K562 (cell line): ENCODE measurements around the gene ELMO1. TPM values are rescaled to one million over a fixed set of nuclear protein-coding genes. Genes with fewer than 3 reads are reported as not detected.

Experiments
- ATAC-seq: fragments of 200-7000 bp; cut with Tn5 transposase; 3 replicates; pipeline ENCODE4 v1.9.1; 2020; ENCODE audit warnings: moderate library complexity
- BruUV-seq: library from RNA; stranded (reverse); fragments of 400-500 nt; replicated peaks from 2 replicates; lab custom pipeline; 2021; lab: Mats Ljungman, UMichigan
- CTCF ChIA-PET: fragments of 300-600 bp; formaldehyde crosslinking; extraction: SDS; loops from one replicate; lab custom pipeline; 2021; ENCODE audit warnings: low intra/inter-chr PET ratio; lab: Yijun Ruan, JAX
- POLR2A ChIA-PET: fragments of 300-600, 350-650 bp; sonication (Branson Sonifier 250); formaldehyde crosslinking; extraction: SDS; loops from one replicate; lab custom pipeline; 2021; ENCODE audit warnings: antibody characterized with exemption, inconsistent platforms; lab: Yijun Ruan, JAX
- DNase-seq, 4 experiments: peaks; one replicate each; pipeline versions ENCODE4 v3.0.0 to v3.0.0-alpha.2; 2011 to 2018; ENCODE audit warnings: low spot score in 3 of 4, mixed read lengths in 3 of 4; ENCODE audit errors: extremely low read depth in 1 of 4
- FAIRE-seq: peaks from 2 replicates; lab custom pipeline; 2011; peaks lifted over from hg19 to GRCh38; lab: Jason Lieb, UNC
- H2AFZ ChIP-seq: 2 replicates; pipeline ENCODE4 v1.6.0; 2011; ENCODE audit warnings: low read depth, low read length, control low read depth, inconsistent platforms
- H3K27ac ChIP-seq: fragments of 200-600 bp; 3 replicates; pipeline ENCODE4 v1.8.0; 2011; ENCODE audit warnings: low read depth, mild to moderate bottlenecking, control low read depth, inconsistent platforms, low read length, moderate library complexity, mixed read lengths; ENCODE audit errors: extremely low read depth
- H3K27me3 ChIP-seq, 2 experiments: fragments of 300-600 bp in 1 of 2; 2 replicates in 1 of 2; 3 replicates in 1 of 2; pipeline versions ENCODE4 v1.6.0 to v1.8.0; 2011; ENCODE audit warnings: inconsistent platforms in 2 of 2, low read length in 2 of 2, mild to moderate bottlenecking in 1 of 2, mixed read lengths in 1 of 2, moderate library complexity in 1 of 2; ENCODE audit not compliant: control insufficient read depth in 2 of 2, insufficient read depth in 2 of 2
- H3K36me3 ChIP-seq: fragments of 300-600 bp; 3 replicates; pipeline ENCODE4 v1.8.0; 2011; ENCODE audit warnings: mild to moderate bottlenecking, low read length, inconsistent platforms; ENCODE audit not compliant: control insufficient read depth, insufficient read depth
- H3K4me1 ChIP-seq, 2 experiments: fragments of 200-600 bp in 1 of 2; replicated peaks in 1 of 2; 2 replicates in 1 of 2; 3 replicates in 1 of 2; pipeline versions ENCODE4 v1.5.1 to v1.8.0; 2011; ENCODE audit warnings: inconsistent platforms in 2 of 2, low read length in 2 of 2, mild to moderate bottlenecking in 1 of 2, mixed read lengths in 1 of 2, moderate library complexity in 1 of 2; ENCODE audit not compliant: control insufficient read depth in 2 of 2, insufficient read depth in 2 of 2
- H3K4me2 ChIP-seq: 2 replicates; pipeline ENCODE4 v1.6.1; 2011; ENCODE audit warnings: low read length, control low read depth, inconsistent platforms, mixed read lengths; ENCODE audit not compliant: insufficient read depth
- H3K4me3 ChIP-seq: fragments of 200-600 bp; sonication (generic), shearing (Covaris generic); 2 replicates; pipeline ENCODE4 v1.5.1; 2016; ENCODE audit warnings: control low read depth, inconsistent platforms
- H3K79me2 ChIP-seq: fragments of 200-600 bp; 3 replicates; pipeline ENCODE4 v1.8.0; 2011; ENCODE audit warnings: low read length, inconsistent platforms; ENCODE audit not compliant: control insufficient read depth, insufficient read depth
- H3K9ac ChIP-seq, 2 experiments: 2 replicates each; pipeline versions ENCODE4 v1.6.0 to v1.6.1; 2011; ENCODE audit warnings: low read depth in 2 of 2, low read length in 2 of 2, control low read depth in 1 of 2, inconsistent platforms in 1 of 2, mild to moderate bottlenecking in 1 of 2, mixed read lengths in 1 of 2; ENCODE audit not compliant: insufficient read depth in 1 of 2
- H3K9me1 ChIP-seq: one replicate; pipeline ENCODE4 v1.6.0; 2011; ENCODE audit warnings: inconsistent platforms, mild to moderate bottlenecking, low read length, moderate library complexity; ENCODE audit not compliant: control insufficient read depth, insufficient read depth
- H3K9me3 ChIP-seq: replicated peaks from 2 replicates; pipeline ENCODE4 v1.5.1; 2011; ENCODE audit warnings: low read depth, low read length, inconsistent platforms; ENCODE audit not compliant: control insufficient read depth, insufficient read depth
- H4K20me1 ChIP-seq: replicated peaks from 2 replicates; pipeline ENCODE4 v1.6.1; 2011; ENCODE audit warnings: low read length, inconsistent platforms, mixed read lengths; ENCODE audit not compliant: control insufficient read depth, insufficient read depth
- BDP1 ChIP-seq: IDR thresholded peaks from 3 replicates; pipeline ENCODE4 v1.6.1; 2011; ENCODE audit not compliant: insufficient read length, insufficient read depth
- GABPB2 ChIP-seq: fragments of 250-450 bp; sonication (Bioruptor Pico); conservative IDR thresholded peaks from 2 replicates; pipeline ENCODE4 v1.5.1; 2021; ENCODE audit warnings: mild to moderate bottlenecking
- HDAC1 ChIP-seq, 2 experiments: fragments of 450-650 bp; IDR thresholded peaks; 2 replicates each; pipeline ENCODE4 v1.6.1; 2016 to 2017; ENCODE audit warnings: inconsistent platforms in 1 of 2, mild to moderate bottlenecking in 1 of 2, moderate library complexity in 1 of 2
- NCOA6 ChIP-seq: fragments of 450-650 bp; IDR thresholded peaks from 2 replicates; pipeline ENCODE4 v1.6.1; 2017; ENCODE audit warnings: mild to moderate bottlenecking
- NFRKB ChIP-seq: fragments of 450-650 bp; IDR thresholded peaks from 2 replicates; pipeline ENCODE4 v1.6.1; 2016; ENCODE audit warnings: low read depth
- NFYB ChIP-seq: IDR thresholded peaks from 2 replicates; pipeline ENCODE4 v1.6.1; 2011; ENCODE audit warnings: mild to moderate bottlenecking, moderate library complexity; ENCODE audit not compliant: insufficient read length; ENCODE audit errors: extremely low read depth
- PTTG1 ChIP-seq: fragments of 450-650 bp; IDR thresholded peaks from 2 replicates; pipeline ENCODE4 v1.6.1; 2016; ENCODE audit warnings: low read depth, mild to moderate bottlenecking, missing genetic modification characterization, missing compliant biosample characterization
- RUNX1 ChIP-seq: sonication (generic); IDR thresholded peaks from 2 replicates; pipeline ENCODE4 v1.6.1; 2016; ENCODE audit warnings: antibody characterized with exemption, low read depth
- ZNF140 ChIP-seq: fragments of 250-450 bp; sonication (Bioruptor Pico); IDR thresholded peaks from 2 replicates; pipeline ENCODE4 v1.8.0; 2021; ENCODE audit warnings: moderate library complexity, mild to moderate bottlenecking, inconsistent platforms
- ZNF41 ChIP-seq: fragments of 250-450 bp; sonication (Bioruptor Pico); conservative IDR thresholded peaks from 2 replicates; pipeline ENCODE4 v1.4.0; 2020; ENCODE audit warnings: mild to moderate bottlenecking
- ZNF707 ChIP-seq: fragments of 250-450 bp; sonication (Bioruptor Pico); conservative IDR thresholded peaks from 2 replicates; pipeline ENCODE4 v1.8.0; 2022; ENCODE audit warnings: inconsistent platforms, mild to moderate bottlenecking, moderate library complexity
- in situ Hi-C: fragments of 300-500 bp; cut with MboI; formaldehyde crosslinking; loops from 4 replicates; pipeline ENCODE4 v1.15.0; 2018; ENCODE audit warnings: inconsistent platforms, mixed read lengths
- intact Hi-C: fragments of 100-400 bp; cut with micrococcal nuclease; formaldehyde crosslinking; loops from 2 replicates; pipeline ENCODE4 v1.14.2; 2022
- polyA plus RNA-seq, 8 experiments: library from polyadenylated mRNA; depleted of rRNA in 4 of 8; stranded (reverse) in 5 of 8; unstranded in 3 of 8; fragments of >200 nt; fragmentation: Nextera tagmentation in 2 of 8; fragmentation: Illumina TruSeq in 1 of 8; extraction: Ambion mirVana in 2 of 8; extraction: Trizol in 1 of 8; gene quantifications; 2 replicates each; pipeline versions ENCODE4 v1.2.1 to v1.2.3, GENCODE V29; 2011 to 2014; ENCODE audit warnings: inconsistent platforms in 1 of 8, missing spikeins in 1 of 8
- total RNA-seq, 7 experiments: library from RNA; depleted of rRNA in 6 of 7; stranded (reverse); fragments of >200 nt in 6 of 7; fragmentation: Illumina TruSeq in 2 of 7; extraction: Trizol in 2 of 7; gene quantifications; 2 replicates each; pipeline versions ENCODE4 v1.2.1 to v1.2.3, GENCODE V29; 2011 to 2021; ENCODE audit warnings: low replicate concordance in 1 of 7
- TF ChIP-seq, protein P1 (sequence below): fragments of 250-450 bp; sonication (Bioruptor Pico); IDR thresholded peaks from 2 replicates; pipeline ENCODE4 v1.4.0; 2020
- TF ChIP-seq, protein P2 (sequence below): fragments of 200-600 bp; sonication (generic); IDR thresholded peaks from one replicate; pipeline ENCODE4 v1.6.1; 2012; ENCODE audit warnings: mild to moderate bottlenecking, low read depth, low read length, inconsistent platforms

Gene ELMO1
- total and polyA plus RNA-seq, 9 of the 15 experiments (the other 6 are each of a cell fraction or from before 2014, with no cell fraction given): 0.36 to 7.2 (median 3.6) TPM

DNA sequence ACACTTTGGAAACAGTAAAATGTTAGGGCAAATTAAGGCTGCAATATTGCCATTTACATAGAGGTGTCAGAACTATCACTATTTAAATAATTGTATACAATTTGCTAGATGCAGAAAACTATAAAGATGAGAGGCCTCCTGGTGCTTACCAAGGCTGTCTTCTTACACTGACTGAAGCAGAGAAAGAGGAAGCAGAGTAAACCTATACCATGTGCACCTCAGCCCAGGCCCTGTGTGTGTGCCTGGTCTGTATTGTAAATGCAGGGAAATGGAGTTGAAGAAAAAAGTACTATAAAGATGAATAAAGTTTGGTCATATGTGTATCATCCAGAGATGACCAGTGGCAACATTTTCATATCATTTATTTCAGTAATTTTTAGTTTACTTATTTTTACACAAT, 29.2 kb downstream of the ELMO1 start:
- no peak overlapping the region for H3K9ac ChIP-seq
- no peak overlapping the region for H2AFZ ChIP-seq
- in situ Hi-C loops (no loop called here), intact Hi-C loops (no loop called here)
- H3K9me1 ChIP-seq: no peaks in the 10 kb centered on the region
- FAIRE-seq: no peak
- no peaks in the 10 kb centered on the region for H4K20me1 ChIP-seq
- POLR2A ChIA-PET: no interaction called here
- H3K4me3 ChIP-seq: no peak overlapping the region
- CTCF ChIA-PET: no interaction called here
- no peak overlapping the region for H3K4me2 ChIP-seq
- H3K9me3 ChIP-seq: no peaks in the 10 kb centered on the region
- H3K4me1 ChIP-seq: no peaks in the 10 kb centered on the region; a peak in 1 of 5 replicates
- no peak for ATAC-seq
- no peak overlapping the region for H3K27ac ChIP-seq
- no TSS peak for BruUV-seq
- H3K36me3 ChIP-seq: no peaks in the 10 kb centered on the region
- peaks cover 4 to 25% of the 10 kb centered on the region in 2 experiments; a peak in 3 of 5 replicates for H3K27me3 ChIP-seq
- H3K79me2 ChIP-seq: no peaks in the 10 kb centered on the region
- DNase-seq: no peak
- TF ChIP-seq ZNF707 (no peak), ZNF140 (CRISPR knock-in tag) (no peak), NCOA6 (no peak), RUNX1 (no peak), GABPB2 (CRISPR knock-in tag) (no peak), HDAC1 (IDR thresholded peaks at IDR 0.05) (no peak), PTTG1 (tag) (no peak), ZNF41 (CRISPR knock-in tag) (no peak), NFRKB (no peak), NFYB (no peak), BDP1 (no peak)
- TF ChIP-seq, protein P1, sequence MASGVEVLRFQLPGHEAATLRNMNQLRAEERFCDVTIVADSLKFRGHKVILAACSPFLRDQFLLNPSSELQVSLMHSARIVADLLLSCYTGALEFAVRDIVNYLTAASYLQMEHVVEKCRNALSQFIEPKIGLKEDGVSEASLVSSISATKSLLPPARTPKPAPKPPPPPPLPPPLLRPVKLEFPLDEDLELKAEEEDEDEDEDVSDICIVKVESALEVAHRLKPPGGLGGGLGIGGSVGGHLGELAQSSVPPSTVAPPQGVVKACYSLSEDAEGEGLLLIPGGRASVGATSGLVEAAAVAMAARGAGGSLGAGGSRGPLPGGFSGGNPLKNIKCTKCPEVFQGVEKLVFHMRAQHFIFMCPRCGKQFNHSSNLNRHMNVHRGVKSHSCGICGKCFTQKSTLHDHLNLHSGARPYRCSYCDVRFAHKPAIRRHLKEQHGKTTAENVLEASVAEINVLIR (CRISPR knock-in tag): no peak
- TF ChIP-seq, protein P2, sequence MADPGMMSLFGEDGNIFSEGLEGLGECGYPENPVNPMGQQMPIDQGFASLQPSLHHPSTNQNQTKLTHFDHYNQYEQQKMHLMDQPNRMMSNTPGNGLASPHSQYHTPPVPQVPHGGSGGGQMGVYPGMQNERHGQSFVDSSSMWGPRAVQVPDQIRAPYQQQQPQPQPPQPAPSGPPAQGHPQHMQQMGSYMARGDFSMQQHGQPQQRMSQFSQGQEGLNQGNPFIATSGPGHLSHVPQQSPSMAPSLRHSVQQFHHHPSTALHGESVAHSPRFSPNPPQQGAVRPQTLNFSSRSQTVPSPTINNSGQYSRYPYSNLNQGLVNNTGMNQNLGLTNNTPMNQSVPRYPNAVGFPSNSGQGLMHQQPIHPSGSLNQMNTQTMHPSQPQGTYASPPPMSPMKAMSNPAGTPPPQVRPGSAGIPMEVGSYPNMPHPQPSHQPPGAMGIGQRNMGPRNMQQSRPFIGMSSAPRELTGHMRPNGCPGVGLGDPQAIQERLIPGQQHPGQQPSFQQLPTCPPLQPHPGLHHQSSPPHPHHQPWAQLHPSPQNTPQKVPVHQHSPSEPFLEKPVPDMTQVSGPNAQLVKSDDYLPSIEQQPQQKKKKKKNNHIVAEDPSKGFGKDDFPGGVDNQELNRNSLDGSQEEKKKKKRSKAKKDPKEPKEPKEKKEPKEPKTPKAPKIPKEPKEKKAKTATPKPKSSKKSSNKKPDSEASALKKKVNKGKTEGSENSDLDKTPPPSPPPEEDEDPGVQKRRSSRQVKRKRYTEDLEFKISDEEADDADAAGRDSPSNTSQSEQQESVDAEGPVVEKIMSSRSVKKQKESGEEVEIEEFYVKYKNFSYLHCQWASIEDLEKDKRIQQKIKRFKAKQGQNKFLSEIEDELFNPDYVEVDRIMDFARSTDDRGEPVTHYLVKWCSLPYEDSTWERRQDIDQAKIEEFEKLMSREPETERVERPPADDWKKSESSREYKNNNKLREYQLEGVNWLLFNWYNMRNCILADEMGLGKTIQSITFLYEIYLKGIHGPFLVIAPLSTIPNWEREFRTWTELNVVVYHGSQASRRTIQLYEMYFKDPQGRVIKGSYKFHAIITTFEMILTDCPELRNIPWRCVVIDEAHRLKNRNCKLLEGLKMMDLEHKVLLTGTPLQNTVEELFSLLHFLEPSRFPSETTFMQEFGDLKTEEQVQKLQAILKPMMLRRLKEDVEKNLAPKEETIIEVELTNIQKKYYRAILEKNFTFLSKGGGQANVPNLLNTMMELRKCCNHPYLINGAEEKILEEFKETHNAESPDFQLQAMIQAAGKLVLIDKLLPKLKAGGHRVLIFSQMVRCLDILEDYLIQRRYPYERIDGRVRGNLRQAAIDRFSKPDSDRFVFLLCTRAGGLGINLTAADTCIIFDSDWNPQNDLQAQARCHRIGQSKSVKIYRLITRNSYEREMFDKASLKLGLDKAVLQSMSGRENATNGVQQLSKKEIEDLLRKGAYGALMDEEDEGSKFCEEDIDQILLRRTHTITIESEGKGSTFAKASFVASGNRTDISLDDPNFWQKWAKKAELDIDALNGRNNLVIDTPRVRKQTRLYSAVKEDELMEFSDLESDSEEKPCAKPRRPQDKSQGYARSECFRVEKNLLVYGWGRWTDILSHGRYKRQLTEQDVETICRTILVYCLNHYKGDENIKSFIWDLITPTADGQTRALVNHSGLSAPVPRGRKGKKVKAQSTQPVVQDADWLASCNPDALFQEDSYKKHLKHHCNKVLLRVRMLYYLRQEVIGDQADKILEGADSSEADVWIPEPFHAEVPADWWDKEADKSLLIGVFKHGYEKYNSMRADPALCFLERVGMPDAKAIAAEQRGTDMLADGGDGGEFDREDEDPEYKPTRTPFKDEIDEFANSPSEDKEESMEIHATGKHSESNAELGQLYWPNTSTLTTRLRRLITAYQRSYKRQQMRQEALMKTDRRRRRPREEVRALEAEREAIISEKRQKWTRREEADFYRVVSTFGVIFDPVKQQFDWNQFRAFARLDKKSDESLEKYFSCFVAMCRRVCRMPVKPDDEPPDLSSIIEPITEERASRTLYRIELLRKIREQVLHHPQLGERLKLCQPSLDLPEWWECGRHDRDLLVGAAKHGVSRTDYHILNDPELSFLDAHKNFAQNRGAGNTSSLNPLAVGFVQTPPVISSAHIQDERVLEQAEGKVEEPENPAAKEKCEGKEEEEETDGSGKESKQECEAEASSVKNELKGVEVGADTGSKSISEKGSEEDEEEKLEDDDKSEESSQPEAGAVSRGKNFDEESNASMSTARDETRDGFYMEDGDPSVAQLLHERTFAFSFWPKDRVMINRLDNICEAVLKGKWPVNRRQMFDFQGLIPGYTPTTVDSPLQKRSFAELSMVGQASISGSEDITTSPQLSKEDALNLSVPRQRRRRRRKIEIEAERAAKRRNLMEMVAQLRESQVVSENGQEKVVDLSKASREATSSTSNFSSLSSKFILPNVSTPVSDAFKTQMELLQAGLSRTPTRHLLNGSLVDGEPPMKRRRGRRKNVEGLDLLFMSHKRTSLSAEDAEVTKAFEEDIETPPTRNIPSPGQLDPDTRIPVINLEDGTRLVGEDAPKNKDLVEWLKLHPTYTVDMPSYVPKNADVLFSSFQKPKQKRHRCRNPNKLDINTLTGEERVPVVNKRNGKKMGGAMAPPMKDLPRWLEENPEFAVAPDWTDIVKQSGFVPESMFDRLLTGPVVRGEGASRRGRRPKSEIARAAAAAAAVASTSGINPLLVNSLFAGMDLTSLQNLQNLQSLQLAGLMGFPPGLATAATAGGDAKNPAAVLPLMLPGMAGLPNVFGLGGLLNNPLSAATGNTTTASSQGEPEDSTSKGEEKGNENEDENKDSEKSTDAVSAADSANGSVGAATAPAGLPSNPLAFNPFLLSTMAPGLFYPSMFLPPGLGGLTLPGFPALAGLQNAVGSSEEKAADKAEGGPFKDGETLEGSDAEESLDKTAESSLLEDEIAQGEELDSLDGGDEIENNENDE: no peak
